ENCODE data around the gene CAVIN1.
"Not testable (repeated sequence)": the region's sequence is repeated elsewhere in the genome, so short reads cannot be mapped to it uniquely, and the experiment has no call there.

Gene CAVIN1

DNA sequence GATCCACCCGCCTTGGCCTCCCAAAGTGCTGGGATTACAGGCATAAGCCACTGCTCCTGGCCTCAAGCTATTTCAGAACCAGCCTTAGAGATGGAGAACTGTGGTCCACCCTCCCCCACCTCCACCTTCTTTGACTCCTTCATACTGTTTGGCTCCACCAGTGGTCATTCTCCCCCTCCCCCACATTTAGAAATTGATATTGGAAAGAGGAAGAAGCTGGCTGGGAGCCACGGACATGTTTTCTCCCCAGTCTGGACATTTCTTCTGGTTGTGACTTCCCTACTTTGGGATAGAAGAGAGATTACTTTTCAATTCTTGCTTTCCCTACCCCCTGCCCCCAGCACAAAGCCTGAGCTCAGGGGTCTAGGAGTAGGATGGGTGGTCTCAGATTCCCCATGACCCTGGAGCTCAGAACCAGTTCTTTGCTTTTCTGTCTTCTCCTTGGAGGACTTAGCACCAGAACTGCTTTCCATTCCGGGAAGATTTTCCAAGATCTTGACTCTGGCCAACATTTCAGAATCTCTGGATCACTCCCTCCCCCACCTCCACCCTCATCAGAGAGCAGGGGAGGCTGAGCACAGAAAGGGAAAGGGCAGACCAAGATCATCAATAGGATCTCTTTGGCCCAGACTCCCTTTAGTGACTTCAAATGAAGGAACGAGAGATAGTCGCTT lies 16.3 kb downstream of the CAVIN1 start:
- DNase-seq (ENCODE audit: low read depth in 1 of 2, low spot score in 1 of 2): no peak

DNA sequence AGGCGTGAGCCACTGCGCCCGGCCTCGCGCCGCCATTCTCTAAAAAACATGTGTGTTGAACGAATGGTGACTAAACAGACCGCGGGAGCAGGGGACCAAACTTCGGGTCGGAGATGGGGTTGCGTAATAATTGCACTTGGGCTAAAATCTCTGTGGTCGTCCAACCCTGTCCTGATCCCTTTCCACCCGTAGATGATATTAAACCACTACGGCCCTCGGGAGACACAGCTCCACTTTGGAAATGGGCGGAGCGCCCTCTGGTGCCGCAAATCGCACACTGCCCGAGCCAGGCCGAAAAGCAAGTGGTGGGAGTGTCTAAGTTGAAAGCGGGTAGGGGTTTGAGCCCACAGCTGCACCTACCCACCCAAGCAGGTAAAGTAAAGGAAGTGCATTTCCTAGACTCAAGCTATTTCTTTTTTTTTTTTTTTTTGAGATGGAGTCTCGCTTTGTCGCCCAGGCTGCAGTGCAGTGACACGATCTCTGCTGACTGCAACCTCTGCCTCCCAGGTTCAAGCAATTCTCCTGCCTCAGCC lies 17.0 kb downstream of the CAVIN1 start:
- DNase-seq (ENCODE audit: low read depth in 1 of 2, low spot score in 1 of 2): peak; percentile 62 to 80

DNA sequence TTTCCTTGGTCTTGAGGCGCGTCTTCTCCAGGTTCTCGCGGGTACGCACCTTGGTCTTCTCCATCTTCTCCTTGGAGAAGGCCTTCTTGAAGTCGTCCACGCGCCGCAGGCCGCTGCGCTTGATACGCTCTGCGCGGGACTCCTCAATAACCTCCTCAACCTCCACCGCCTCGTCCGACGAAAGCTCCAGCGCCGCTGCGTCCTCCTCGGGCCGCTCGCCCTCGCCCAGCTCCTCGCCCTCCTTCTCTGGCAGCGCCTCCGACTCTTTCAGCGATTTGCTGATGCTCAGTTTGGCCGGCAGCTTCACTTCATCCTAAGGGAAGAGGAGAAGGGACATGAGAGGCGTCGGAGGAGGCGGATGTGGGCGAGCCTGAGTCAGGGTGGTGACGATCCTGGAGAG lies 18.0 kb downstream of the CAVIN1 start:
- DNase-seq (ENCODE audit: low read depth in 1 of 2, low spot score in 1 of 2): no peak

DNA sequence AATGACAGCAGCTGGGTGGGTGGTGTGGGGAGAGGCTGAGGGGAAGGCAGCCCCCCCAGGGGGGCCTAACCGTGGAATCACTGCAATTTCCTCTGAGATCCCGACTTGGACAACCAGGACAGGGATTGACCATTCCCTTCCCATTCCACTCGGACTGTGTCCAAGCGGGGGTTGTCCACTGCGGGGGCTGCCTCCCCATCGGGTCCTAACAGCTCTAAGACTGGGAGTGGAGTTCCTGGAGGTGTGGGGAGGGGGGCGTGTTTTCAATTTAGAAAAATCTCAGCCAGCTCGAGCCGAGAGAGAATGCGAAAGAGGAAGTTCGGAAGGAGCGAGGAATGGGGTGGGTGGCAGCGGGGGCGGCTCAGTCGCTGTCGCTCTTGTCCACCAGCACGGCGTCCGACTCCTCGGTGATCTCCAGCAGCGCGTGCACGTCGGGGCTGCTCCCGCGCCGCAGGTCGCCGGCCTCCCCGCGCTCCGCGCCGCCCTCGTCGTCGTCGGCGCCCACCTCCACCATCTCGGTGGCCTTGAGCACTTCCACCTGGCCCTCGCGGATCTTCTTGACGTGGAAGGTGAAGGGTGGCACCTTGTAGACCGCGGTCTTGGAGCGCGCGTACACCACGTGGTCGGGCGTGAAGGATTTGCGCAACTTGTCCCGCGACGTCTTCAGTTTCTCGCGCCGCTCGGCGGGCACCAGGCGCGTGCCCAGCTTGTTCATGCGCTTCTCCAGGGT lies 18.6 kb downstream of the CAVIN1 start:
- no peak for DNase-seq (ENCODE audit: low read depth in 1 of 2, low spot score in 1 of 2)

DNA sequence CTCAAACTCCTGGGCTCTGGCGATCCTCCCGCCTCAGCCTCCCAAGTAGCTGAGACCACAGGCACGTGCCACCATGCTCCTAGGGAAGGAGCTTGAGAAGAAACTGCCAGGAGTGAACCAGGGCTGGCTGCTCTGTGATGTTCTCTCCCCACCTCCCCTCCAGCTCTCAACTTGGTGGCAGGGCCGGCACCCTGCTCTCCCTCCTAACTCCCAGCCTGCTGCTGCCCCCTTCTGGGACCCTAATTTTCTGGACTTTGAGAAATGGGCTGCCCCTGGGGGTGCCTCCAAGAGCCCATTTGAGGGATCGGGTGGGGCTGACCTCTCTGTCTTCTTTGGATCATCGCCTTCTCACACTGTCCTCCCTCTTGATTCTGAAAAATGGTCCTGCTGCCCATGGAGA lies 19.9 kb downstream of the CAVIN1 start:
- peak in 1 of 2 donors; percentile 20 for DNase-seq (ENCODE audit: low read depth in 1 of 2, low spot score in 1 of 2)

DNA sequence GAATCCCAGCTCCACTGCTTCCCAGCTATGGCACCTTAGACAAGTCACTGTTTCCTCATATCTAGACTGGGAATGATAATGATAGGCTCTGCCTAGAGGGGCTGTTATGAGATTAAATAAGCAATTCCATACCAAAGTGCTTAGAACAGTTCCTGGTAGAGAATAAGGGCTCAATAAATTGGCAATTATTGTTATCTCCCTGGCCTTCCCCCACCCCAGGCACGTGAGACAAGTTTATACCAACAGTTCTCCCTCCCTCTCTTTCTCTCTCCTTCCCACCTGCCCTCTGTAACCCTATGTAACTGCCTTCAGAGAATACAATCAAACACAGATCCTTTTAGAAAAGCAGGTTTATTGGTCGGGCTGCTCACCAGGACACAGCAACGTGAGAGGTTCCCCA lies 20.9 kb downstream of the CAVIN1 start:
- DNase-seq (ENCODE audit: low read depth in 1 of 2, low spot score in 1 of 2): no peak

DNA sequence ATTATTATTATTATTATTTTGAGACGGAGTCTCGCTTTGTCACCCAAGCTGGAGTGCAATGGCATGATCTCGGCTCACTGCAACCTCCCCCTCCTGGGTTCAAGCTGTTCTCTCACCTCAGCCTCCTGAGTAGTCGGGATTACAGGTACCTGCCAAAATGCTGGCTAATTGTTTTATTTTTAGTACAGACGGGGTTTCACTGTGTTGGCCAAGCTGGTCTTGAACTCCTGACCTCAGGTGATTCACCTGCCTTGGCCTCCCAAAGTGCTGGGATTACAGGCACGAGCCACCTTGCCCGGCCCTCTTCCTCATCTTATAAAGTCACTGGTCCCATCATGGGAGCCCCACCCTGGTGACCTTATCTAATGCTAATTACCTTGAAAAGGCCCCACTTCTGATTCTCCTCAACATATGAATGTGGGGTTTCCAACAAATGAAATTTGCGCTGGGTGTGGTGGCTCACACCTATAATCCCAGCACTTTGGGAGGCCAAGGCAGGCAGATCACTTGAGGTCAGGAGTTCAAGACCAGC lies 22.1 kb downstream of the CAVIN1 start:
- not testable (repeated sequence) for DNase-seq (ENCODE audit: low read depth in 1 of 2, low spot score in 1 of 2)

DNA sequence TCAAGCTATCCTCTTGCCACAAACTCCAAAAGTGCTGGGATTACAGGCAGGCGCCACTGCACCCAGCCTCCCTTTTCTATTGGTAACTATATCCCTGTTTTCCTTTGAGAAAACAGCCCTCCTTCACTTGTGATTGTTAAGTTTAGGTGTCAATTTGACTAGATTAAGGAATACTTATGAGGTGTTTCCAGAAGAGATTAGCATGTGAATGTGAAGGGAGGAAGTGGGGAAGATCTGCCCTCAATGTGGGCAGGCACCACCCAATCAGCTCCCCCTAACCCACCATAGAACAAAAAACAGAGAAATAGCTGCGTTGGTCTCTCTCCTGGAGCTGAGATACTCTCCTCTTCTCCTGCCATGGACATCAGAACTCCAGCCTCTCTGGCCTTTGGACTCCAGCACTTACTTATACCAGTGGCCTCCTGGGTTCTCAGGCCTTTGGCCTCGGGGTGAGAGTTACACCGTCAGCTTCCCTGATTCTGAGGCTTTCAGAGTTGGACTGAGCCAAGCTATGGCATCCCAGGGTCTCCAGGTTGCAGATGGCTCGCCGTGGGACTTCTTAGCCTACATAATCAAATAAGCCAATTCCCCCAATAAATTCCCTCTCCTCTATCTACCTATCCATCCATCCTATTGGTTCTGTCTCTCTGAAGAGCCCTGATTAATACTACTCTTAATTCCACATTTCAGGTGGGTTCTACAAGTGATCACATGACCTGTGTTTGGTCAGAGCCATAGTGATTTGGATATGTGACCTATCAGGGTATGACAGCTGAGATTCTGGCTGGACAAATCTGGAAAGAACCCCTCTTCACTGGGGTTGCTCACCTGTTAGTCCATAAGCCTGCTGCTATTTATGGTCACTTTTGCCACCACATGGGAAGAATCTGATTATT lies 22.9 kb downstream of the CAVIN1 start:
- no peak for DNase-seq (ENCODE audit: low read depth in 1 of 2, low spot score in 1 of 2)

DNA sequence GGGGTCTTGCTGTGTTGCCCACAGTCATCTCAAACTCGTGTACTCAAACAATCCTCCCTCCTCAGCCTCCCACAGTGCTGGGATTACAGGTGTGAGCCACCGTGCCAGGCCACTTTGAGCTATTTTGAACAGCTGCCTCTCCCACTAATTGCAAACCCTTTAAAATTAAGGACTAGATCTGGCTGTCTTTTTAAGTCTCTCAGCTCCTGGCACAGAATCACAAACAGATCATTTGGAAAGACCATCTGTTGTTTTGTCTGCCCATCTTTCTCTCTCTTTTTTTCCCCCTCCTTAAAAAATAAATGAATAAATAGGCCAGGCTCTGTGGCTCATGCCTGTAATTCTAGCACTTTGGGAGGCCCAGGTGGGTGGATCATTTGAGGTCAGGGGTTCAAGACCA lies 23.9 kb downstream of the CAVIN1 start:
- DNase-seq (ENCODE audit: low read depth in 1 of 2, low spot score in 1 of 2): no peak

DNA sequence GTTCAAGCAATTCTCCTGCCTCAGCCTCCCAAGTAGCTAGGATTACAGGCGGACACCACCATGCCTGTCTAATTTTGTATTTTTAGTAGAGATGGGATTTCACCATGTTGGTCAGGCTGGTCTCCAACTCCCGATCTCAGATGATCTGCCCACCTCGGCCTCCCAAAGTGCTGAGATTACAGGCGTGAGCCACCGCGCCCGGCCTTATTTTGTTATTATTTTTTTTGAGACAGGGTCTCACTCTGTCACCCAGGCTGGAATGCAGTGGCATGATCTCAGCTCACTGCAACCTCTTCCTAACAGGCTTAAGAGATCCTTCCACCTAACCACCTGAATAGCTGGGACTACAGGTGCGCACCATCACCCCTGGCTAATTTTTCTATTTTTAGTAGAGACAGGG lies 27.5 kb downstream of the CAVIN1 start:
- not testable (repeated sequence) for DNase-seq (ENCODE audit: low read depth in 1 of 2, low spot score in 1 of 2)

DNA sequence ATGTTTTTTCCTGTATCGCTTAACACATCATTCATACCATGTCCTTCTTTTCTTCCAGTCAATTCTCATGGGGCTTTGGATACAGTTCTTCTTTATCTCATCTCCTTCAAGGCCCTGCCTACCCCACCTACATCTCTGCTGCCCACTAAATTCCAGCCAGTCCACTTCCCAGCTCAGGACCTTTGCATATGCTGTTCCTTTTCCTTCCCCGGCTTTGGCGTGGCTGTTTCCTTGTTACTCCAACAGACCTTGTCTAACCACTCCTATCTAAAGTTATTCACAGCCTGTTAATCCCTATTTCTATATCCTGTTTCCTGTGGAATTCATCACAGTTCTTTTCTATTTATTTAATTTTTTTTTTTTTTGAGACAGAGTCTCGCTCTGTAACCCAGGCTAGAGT lies 28.2 kb downstream of the CAVIN1 start:
- no peak for DNase-seq (ENCODE audit: low read depth in 1 of 2, low spot score in 1 of 2)

DNA sequence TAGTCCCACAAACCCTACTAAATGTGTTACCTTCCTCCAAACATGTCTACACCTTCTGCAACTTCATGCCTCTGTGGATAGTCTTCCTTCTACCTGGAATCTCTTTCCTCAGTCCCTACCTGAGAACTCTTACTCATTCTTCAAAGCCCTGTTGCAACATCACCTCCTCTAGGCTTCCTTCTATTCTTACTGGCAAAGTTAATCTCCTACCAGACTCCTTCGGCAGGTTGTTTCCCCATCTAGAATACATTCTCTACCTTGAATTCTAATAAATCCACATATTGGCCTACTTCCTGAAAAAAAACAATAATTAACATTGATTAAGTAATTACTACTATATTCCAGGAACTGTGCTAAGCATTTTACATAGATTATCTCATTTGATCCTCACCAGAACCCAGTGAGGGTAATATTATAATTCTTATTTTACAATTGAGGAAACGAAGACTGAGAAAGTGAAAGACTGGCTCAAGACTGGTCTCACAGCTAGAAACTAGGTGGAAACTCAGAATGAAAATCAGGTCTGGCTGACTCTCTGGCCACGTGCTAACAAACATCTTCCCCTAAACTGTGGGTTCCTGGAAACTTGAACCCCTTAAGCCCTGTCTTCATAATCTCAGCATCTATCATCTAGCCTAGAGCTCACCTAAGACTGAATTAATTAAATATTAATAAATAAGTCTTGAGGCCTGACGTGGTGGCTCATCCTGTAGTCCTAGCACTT lies 30.2 kb downstream of the CAVIN1 start:
- no peak for DNase-seq (ENCODE audit: low read depth in 1 of 2, low spot score in 1 of 2)

DNA sequence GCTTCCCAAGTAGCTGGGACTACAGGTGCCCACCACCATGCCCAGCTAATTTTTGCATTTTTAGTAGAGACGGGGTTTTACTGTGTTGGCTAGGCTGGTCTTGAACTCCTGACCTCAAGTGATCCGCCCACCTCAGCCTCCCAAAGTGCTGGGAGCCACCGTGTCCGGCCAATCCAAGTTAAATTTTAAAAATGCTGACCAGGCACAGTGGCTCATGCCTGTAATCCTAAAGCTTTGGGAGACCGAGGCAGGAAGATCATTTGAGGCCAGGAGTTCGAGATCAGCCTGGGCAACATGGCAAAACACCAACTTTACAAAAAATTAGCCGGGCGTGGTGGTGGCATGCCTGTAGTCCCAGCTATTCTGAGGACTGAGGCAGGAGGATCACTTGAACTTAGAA lies 31.6 kb downstream of the CAVIN1 start:
- not testable (repeated sequence) for DNase-seq (ENCODE audit: low read depth in 1 of 2, low spot score in 1 of 2)

DNA sequence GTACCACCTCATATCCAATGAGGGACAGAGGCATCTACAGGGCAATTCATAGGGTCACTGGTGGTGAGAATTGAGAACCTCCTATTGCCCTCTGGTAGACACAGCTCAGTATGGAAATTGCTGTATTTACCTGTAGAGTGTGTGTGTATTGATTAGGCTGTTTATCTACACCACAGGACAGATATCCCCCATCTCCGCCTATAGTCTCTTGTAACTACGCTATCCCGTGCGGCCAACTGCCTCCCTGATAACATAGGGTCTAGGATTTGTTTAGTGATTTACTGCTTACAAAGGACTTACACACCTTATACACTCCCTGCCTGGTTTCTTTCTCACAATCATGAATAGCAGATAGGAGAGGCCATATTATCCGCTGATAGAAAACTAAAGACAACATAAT lies 33.2 kb downstream of the CAVIN1 start:
- no peak for DNase-seq (ENCODE audit: low read depth in 1 of 2, low spot score in 1 of 2)

DNA sequence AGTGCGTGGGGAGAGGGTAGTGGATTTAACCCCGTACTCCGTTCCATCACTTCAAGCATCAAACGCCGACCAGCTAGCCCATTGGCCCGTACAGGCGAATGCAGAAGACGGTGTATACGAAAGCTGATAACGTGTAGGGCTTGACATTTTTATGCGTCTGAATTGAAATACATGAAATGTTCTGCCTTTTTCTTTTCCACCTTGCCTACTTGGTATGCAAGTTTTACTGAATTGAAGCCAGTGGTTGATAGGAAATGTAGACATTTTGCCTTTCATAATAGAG lies 34.0 kb downstream of the CAVIN1 start:
- peak in 1 of 2 donors; percentile 54 for DNase-seq (ENCODE audit: low read depth in 1 of 2, low spot score in 1 of 2)

DNA sequence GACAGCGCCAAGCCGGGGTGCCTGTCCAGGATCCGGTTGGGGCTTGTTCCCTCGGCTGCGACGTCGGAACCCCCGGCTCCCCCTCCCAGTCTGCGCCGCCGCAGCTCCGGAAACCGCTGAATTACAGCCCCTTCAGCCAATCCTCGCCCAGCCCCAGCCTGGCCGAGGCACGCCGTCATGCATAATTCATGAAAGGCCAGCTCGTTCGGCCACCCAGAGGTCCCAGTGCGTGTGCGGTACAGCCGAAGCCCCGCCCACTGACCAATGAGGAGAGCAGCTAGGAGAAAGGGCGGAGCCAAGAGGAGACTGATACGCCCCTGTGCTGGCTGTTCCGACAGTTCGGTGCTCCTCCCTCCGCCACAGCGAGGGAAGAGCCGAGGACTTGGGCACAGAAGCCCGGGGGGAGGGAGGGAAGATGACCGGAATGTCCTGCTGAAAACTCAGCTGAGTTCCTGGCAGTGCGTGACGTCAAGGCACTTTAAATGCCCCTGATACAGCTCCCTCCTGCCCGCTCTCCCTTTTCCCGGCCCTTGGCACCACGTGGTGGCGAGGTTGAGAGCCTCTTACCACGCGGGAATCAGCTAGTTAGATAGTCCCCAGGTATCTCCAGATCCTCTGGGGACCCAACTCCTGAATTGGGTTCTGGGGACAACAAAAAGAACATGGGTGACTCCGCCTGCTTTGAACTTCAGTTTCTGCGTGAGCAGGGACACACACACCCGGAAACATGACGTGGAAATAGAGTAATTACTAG lies 34.5 kb downstream of the CAVIN1 start, which contains the start of gene STAT3:
Gene STAT3, minus strand, starts transcription at position 62 of the 754 bp plus-strand sequence. CDS start 39,926 bp downstream, outside the sequence.
- DNase-seq (ENCODE audit: low read depth in 1 of 2, low spot score in 1 of 2): peak; percentile 100

DNA sequence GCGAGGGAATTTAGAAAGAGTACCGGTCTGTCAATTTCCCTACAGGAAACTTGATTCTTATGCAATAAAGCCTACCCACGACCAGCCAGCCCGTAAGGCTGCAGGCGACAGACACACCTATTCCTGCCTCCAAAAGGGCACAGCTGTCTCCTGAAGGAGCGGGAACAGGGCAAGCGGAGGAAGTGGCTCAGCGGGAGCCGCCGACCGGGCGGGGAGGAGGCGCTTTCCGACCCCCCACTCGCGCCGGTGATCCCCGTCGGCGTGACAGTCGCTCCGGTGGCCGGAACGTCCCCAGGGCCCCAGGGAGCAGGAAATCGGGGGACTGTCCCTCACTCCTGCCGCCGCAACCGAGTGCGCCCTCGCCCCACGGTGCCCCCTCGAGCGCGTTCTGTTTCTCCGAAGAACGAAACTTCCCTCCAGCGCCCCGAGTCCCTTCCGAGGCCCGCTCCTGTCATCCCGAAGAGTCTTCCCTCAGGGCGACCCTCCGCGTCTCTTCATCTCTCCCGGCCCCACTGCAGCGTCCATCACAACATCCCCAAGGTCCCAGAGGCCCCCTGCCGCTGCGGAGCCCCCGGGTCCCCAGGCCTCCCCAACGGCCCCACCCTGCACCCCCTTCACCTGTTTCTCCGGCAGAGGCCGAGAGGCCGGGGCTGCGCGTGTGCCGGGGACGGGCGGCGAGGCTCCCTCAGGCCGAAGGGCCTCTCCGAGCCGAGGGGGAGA lies 35.2 kb downstream of the CAVIN1 start:
- peak; percentile 5 for DNase-seq (ENCODE audit: low read depth in 1 of 2, low spot score in 1 of 2)

DNA sequence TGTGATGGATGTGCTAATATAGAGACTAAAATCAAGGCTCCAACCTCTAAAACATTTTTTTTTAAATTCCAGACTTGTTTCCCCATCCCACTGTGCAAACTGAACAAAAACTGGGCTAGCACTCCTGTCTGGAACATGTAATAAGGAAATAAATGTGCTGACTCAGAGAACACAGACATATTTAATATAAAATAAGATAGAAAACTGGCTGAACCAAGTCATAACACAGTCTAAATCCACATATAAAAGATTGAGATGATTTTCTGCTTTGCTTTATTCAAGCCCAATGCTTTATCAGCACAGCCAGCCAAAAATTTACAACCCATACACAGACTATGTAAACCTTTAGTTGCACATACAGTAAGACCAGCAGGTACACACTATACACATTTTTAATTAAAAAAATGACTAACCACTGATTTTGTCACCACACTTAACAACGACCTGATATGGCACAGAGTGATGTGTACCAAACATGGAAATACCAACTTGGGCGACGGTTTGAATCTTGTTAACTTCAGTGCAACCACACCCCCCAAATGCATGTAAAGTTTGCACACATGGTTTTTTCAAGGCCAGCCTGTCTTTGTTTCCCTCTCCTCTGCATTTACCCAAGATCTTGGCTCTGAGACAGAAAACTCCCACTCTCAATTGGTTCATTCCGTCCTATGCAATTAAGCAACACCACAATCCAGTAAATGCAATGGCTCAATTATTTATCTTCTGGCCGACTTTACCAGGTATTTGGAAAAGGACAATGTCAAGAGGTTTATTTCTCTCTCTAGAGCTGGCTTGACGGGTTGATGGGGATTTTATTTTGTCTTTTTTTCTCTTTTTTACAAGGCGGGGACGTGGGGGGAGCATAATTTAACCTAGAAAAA lies 36.0 kb downstream of the CAVIN1 start:
- no peak for DNase-seq (ENCODE audit: low read depth in 1 of 2, low spot score in 1 of 2)

All from stimulated activated CD4-positive, alpha-beta T cell treated with anti-CD3 and anti-CD28 coated beads, Interleukin-15, amount 100 ng/mL, for 1 hour (primary cell).